WTC11 (cell line): ENCODE data around the gene LARP4B.

ENCODE experiments used
- HMGA2 ChIP-seq: fragments of 250-450 bp; sonication (Bioruptor Pico); IDR thresholded peaks from 2 replicates; pipeline ENCODE4 v1.4.0; 2021; ENCODE audit warnings: mild to moderate bottlenecking, moderate library complexity
- JUN ChIP-seq: sonication (generic); formaldehyde crosslinking; IDR thresholded peaks from 2 replicates; pipeline ENCODE4 v1.8.0; 2023; ENCODE audit warnings: mild to moderate bottlenecking, missing genetic modification reagents
- TF ChIP-seq, protein P1 (sequence below): sonication (generic); formaldehyde crosslinking; IDR thresholded peaks from 2 replicates; pipeline ENCODE4 v1.8.1; 2023; ENCODE audit warnings: mild to moderate bottlenecking, missing genetic modification reagents
- TF ChIP-seq, protein P2 (sequence below): fragments of 200-600 bp; IDR thresholded peaks from 2 replicates; pipeline ENCODE4 v1.8.0; 2022; ENCODE audit warnings: antibody characterized with exemption
- TF ChIP-seq, protein P3 (sequence below): fragments of 250-450 bp; sonication (Bioruptor Pico); IDR thresholded peaks from 2 replicates; pipeline ENCODE4 v1.9.0; 2021; ENCODE audit warnings: mild to moderate bottlenecking, borderline replicate concordance
- TF ChIP-seq, protein P4 (sequence below): sonication (generic); formaldehyde crosslinking; IDR thresholded peaks from 2 replicates; pipeline ENCODE4 v1.8.1; 2023; ENCODE audit warnings: mild to moderate bottlenecking, missing genetic modification reagents, moderate library complexity
- TF ChIP-seq, protein P5 (sequence below): sonication (generic); formaldehyde crosslinking; IDR thresholded peaks from 2 replicates; pipeline ENCODE4 v1.8.1; 2023; ENCODE audit warnings: mild to moderate bottlenecking, missing genetic modification reagents, borderline replicate concordance

DNA sequence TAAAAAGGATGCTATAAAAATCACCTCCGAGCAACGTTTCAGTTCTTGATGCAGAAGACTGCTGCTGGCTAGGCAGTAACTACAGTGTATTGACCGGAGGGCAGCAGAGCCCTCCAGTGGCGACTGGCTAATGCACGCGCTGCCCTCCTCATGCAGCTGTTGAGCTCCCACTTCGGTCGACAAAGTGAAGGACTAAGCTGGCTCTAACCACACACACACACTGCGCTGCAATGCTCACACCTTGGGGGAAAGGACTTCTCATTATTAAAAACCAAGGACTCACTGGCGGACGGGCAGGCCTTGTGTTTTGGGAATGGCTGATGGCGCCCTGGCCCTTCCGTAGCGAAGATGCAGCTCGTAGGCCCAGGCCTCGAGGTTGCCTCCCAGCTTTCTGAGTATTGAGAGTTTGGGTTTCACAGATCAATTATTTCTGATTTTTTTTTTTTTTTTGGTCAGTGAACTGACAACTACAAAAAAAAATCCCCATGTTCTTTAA, 121.1 kb downstream of the LARP4B start:
- TF ChIP-seq, protein P1, sequence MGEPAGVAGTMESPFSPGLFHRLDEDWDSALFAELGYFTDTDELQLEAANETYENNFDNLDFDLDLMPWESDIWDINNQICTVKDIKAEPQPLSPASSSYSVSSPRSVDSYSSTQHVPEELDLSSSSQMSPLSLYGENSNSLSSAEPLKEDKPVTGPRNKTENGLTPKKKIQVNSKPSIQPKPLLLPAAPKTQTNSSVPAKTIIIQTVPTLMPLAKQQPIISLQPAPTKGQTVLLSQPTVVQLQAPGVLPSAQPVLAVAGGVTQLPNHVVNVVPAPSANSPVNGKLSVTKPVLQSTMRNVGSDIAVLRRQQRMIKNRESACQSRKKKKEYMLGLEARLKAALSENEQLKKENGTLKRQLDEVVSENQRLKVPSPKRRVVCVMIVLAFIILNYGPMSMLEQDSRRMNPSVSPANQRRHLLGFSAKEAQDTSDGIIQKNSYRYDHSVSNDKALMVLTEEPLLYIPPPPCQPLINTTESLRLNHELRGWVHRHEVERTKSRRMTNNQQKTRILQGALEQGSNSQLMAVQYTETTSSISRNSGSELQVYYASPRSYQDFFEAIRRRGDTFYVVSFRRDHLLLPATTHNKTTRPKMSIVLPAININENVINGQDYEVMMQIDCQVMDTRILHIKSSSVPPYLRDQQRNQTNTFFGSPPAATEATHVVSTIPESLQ (CRISPR knock-in tag), result no peak
- no peak for TF ChIP-seq HMGA2
- TF ChIP-seq, protein P2, sequence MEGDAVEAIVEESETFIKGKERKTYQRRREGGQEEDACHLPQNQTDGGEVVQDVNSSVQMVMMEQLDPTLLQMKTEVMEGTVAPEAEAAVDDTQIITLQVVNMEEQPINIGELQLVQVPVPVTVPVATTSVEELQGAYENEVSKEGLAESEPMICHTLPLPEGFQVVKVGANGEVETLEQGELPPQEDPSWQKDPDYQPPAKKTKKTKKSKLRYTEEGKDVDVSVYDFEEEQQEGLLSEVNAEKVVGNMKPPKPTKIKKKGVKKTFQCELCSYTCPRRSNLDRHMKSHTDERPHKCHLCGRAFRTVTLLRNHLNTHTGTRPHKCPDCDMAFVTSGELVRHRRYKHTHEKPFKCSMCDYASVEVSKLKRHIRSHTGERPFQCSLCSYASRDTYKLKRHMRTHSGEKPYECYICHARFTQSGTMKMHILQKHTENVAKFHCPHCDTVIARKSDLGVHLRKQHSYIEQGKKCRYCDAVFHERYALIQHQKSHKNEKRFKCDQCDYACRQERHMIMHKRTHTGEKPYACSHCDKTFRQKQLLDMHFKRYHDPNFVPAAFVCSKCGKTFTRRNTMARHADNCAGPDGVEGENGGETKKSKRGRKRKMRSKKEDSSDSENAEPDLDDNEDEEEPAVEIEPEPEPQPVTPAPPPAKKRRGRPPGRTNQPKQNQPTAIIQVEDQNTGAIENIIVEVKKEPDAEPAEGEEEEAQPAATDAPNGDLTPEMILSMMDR, result no peak
- no peak for TF ChIP-seq JUN (CRISPR knock-in tag)
- TF ChIP-seq, protein P3, sequence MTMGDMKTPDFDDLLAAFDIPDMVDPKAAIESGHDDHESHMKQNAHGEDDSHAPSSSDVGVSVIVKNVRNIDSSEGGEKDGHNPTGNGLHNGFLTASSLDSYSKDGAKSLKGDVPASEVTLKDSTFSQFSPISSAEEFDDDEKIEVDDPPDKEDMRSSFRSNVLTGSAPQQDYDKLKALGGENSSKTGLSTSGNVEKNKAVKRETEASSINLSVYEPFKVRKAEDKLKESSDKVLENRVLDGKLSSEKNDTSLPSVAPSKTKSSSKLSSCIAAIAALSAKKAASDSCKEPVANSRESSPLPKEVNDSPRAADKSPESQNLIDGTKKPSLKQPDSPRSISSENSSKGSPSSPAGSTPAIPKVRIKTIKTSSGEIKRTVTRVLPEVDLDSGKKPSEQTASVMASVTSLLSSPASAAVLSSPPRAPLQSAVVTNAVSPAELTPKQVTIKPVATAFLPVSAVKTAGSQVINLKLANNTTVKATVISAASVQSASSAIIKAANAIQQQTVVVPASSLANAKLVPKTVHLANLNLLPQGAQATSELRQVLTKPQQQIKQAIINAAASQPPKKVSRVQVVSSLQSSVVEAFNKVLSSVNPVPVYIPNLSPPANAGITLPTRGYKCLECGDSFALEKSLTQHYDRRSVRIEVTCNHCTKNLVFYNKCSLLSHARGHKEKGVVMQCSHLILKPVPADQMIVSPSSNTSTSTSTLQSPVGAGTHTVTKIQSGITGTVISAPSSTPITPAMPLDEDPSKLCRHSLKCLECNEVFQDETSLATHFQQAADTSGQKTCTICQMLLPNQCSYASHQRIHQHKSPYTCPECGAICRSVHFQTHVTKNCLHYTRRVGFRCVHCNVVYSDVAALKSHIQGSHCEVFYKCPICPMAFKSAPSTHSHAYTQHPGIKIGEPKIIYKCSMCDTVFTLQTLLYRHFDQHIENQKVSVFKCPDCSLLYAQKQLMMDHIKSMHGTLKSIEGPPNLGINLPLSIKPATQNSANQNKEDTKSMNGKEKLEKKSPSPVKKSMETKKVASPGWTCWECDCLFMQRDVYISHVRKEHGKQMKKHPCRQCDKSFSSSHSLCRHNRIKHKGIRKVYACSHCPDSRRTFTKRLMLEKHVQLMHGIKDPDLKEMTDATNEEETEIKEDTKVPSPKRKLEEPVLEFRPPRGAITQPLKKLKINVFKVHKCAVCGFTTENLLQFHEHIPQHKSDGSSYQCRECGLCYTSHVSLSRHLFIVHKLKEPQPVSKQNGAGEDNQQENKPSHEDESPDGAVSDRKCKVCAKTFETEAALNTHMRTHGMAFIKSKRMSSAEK (CRISPR knock-in tag), result no peak
- TF ChIP-seq, protein P4, sequence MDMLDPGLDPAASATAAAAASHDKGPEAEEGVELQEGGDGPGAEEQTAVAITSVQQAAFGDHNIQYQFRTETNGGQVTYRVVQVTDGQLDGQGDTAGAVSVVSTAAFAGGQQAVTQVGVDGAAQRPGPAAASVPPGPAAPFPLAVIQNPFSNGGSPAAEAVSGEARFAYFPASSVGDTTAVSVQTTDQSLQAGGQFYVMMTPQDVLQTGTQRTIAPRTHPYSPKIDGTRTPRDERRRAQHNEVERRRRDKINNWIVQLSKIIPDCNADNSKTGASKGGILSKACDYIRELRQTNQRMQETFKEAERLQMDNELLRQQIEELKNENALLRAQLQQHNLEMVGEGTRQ (CRISPR knock-in tag), result no peak
- TF ChIP-seq, protein P5, sequence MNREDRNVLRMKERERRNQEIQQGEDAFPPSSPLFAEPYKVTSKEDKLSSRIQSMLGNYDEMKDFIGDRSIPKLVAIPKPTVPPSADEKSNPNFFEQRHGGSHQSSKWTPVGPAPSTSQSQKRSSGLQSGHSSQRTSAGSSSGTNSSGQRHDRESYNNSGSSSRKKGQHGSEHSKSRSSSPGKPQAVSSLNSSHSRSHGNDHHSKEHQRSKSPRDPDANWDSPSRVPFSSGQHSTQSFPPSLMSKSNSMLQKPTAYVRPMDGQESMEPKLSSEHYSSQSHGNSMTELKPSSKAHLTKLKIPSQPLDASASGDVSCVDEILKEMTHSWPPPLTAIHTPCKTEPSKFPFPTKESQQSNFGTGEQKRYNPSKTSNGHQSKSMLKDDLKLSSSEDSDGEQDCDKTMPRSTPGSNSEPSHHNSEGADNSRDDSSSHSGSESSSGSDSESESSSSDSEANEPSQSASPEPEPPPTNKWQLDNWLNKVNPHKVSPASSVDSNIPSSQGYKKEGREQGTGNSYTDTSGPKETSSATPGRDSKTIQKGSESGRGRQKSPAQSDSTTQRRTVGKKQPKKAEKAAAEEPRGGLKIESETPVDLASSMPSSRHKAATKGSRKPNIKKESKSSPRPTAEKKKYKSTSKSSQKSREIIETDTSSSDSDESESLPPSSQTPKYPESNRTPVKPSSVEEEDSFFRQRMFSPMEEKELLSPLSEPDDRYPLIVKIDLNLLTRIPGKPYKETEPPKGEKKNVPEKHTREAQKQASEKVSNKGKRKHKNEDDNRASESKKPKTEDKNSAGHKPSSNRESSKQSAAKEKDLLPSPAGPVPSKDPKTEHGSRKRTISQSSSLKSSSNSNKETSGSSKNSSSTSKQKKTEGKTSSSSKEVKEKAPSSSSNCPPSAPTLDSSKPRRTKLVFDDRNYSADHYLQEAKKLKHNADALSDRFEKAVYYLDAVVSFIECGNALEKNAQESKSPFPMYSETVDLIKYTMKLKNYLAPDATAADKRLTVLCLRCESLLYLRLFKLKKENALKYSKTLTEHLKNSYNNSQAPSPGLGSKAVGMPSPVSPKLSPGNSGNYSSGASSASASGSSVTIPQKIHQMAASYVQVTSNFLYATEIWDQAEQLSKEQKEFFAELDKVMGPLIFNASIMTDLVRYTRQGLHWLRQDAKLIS (CRISPR knock-in tag), result no peak
